ENCODE data around the gene FLOT1.

Gene FLOT1

GRCh38 chr6:30685157-30686008 lies 57.1 kb downstream of the FLOT1 start:
- H2AFZ ChIP-seq (ENCODE audit: low read length) = 0 out of 2 replicates have a peak overlapping the region, but pooled peaks have one; percentile 46
- H3K79me2 ChIP-seq (ENCODE audit: low read length) = peaks cover 71% of the 10 kb centered on the region
- peak overlapping the region; percentile 69; the same call in 1 of the 2 replicates for H3K27ac ChIP-seq (ENCODE audit: low read length)
- H3K4me3 ChIP-seq (ENCODE audit: low read length) = peak overlapping the region; percentile 87
- H3K9ac ChIP-seq (ENCODE audit: low read length) = peak overlapping the region; percentile 56; the same call in 1 of the 2 replicates
- peaks cover 29% of the 10 kb centered on the region for H3K4me1 ChIP-seq (ENCODE audit: low read length)
- peak; percentile 37 for DNase-seq
- no peaks in the 10 kb centered on the region for H3K9me3 ChIP-seq (replicated peaks; ENCODE audit: insufficient read depth, low read length)
- no peaks in the 10 kb centered on the region for H3K9me2 ChIP-seq (replicated peaks; ENCODE audit: insufficient read depth, low read length)
- peaks cover 52% of the 10 kb centered on the region for H3F3A ChIP-seq (ENCODE audit: insufficient read depth, low read length)
- no peaks in the 10 kb centered on the region for H3K27me3 ChIP-seq (replicated peaks; ENCODE audit: insufficient read depth, low read length)
- no peaks in the 10 kb centered on the region for H3K36me3 ChIP-seq (replicated peaks; ENCODE audit: insufficient read depth, low read length)
- TF ChIP-seq EZH2 (optimal IDR thresholded peaks at IDR 0.05; ENCODE audit: low read depth, low read length) (no peak), CTCF (IDR thresholded peaks at IDR 0.05; ENCODE audit: low read length) (peak; percentile 29), EZH2phosphoT487 (IDR thresholded peaks at IDR 0.05; ENCODE audit: low read length) (no peak)
- H3K4me2 ChIP-seq (ENCODE audit: low read depth, low read length) = peak overlapping the region; percentile 91
- no peaks in the 10 kb centered on the region for H4K20me1 ChIP-seq (ENCODE audit: insufficient read depth, low read length)

GRCh38 chr6:30684386-30685156 lies 57.9 kb downstream of the FLOT1 start:
- Histone ChIP-seq H3K27me3 (replicated peaks; ENCODE audit: insufficient read depth, low read length) (no peaks in the 10 kb centered on the region), H3K36me3 (replicated peaks; ENCODE audit: insufficient read depth, low read length) (no peaks in the 10 kb centered on the region), H3K4me2 (ENCODE audit: low read depth, low read length) (peak overlapping the region; percentile 91), H3F3A (ENCODE audit: insufficient read depth, low read length) (peaks cover 53% of the 10 kb centered on the region), H3K9me3 (replicated peaks; ENCODE audit: insufficient read depth, low read length) (no peaks in the 10 kb centered on the region), H2AFZ (ENCODE audit: low read length) (no peak overlapping the region), H3K9me2 (replicated peaks; ENCODE audit: insufficient read depth, low read length) (no peaks in the 10 kb centered on the region), H3K4me1 (ENCODE audit: low read length) (peaks cover 30% of the 10 kb centered on the region), H4K20me1 (ENCODE audit: insufficient read depth, low read length) (no peaks in the 10 kb centered on the region), H3K4me3 (ENCODE audit: low read length) (peak overlapping the region; percentile 87), H3K27ac (ENCODE audit: low read length) (peak overlapping the region; percentile 80; the same call in 1 of the 2 replicates), H3K79me2 (ENCODE audit: low read length) (peaks cover 72% of the 10 kb centered on the region), H3K9ac (ENCODE audit: low read length) (peak overlapping the region; percentile 56; the same call in 1 of the 2 replicates)
- TF ChIP-seq CTCF (IDR thresholded peaks at IDR 0.05; ENCODE audit: low read length) = no peak
- no peak for TF ChIP-seq EZH2phosphoT487 (IDR thresholded peaks at IDR 0.05; ENCODE audit: low read length)
- TF ChIP-seq EZH2 (optimal IDR thresholded peaks at IDR 0.05; ENCODE audit: low read depth, low read length) = no peak
- DNase-seq = peak; percentile 40

- peaks cover 55% of the 10 kb centered on the region for H3F3A ChIP-seq (ENCODE audit: insufficient read depth, low read length)
Observed at GRCh38 chr6:30683980-30684338, 58.5 kb downstream of the FLOT1 start.

More at GRCh38 chr6:30683980-30684338, 58.5 kb downstream of the FLOT1 start:
- Histone ChIP-seq H4K20me1 (ENCODE audit: insufficient read depth, low read length) (no peaks in the 10 kb centered on the region), H3K27ac (ENCODE audit: low read length) (peak overlapping the region; percentile 80; the same call in 1 of the 2 replicates), H3K4me2 (ENCODE audit: low read depth, low read length) (peak overlapping the region; percentile 91), H2AFZ (ENCODE audit: low read length) (no peak overlapping the region), H3K4me1 (ENCODE audit: low read length) (peaks cover 32% of the 10 kb centered on the region), H3K79me2 (ENCODE audit: low read length) (peaks cover 75% of the 10 kb centered on the region), H3K36me3 (replicated peaks; ENCODE audit: insufficient read depth, low read length) (no peaks in the 10 kb centered on the region), H3K9me2 (replicated peaks; ENCODE audit: insufficient read depth, low read length) (no peaks in the 10 kb centered on the region), H3K27me3 (replicated peaks; ENCODE audit: insufficient read depth, low read length) (no peaks in the 10 kb centered on the region), H3K9ac (ENCODE audit: low read length) (peak overlapping the region; percentile 53), H3K4me3 (ENCODE audit: low read length) (peak overlapping the region; percentile 87), H3K9me3 (replicated peaks; ENCODE audit: insufficient read depth, low read length) (no peaks in the 10 kb centered on the region)
- TF ChIP-seq CTCF (IDR thresholded peaks at IDR 0.05; ENCODE audit: low read length) (no peak), EZH2phosphoT487 (IDR thresholded peaks at IDR 0.05; ENCODE audit: low read length) (no peak), EZH2 (optimal IDR thresholded peaks at IDR 0.05; ENCODE audit: low read depth, low read length) (no peak)
- no peak for DNase-seq
